Spinal cord (tissue), 10 donors: ENCODE results near the gene TEAD1. TPM values are rescaled to one million over a fixed set of nuclear protein-coding genes. Genes with fewer than 3 reads are reported as not detected.
"Not testable (repeated sequence)": the region's sequence is repeated elsewhere in the genome, so short reads cannot be mapped to it uniquely, and the experiment has no call there.

Experiments used
- DNase-seq, 6 donors: peaks; one replicate each; pipeline versions ENCODE4 v3.0.0 to v3.0.0-alpha.2; 2013 to 2015; ENCODE audit warnings: low spot score in 6 of 6, low read depth in 4 of 6
- H3K27ac ChIP-seq: one replicate; pipeline ENCODE4 v1.5.1; 2013; ENCODE audit warnings: low read depth, low read length, control low read depth
- H3K27me3 ChIP-seq: one replicate; pipeline ENCODE4 v1.6.1; 2013; ENCODE audit warnings: low read length; ENCODE audit not compliant: control insufficient read depth, insufficient read depth
- H3K36me3 ChIP-seq: one replicate; pipeline ENCODE4 v1.6.1; 2013; ENCODE audit warnings: low read length; ENCODE audit not compliant: control insufficient read depth, insufficient read depth
- H3K4me1 ChIP-seq: one replicate; pipeline ENCODE4 v1.6.1; 2013; ENCODE audit warnings: low read length; ENCODE audit not compliant: control insufficient read depth, insufficient read depth
- H3K4me3 ChIP-seq: one replicate; pipeline ENCODE4 v1.5.1; 2013; ENCODE audit warnings: low read depth, low read length, control low read depth
- H3K9me3 ChIP-seq: one replicate; pipeline ENCODE4 v1.6.1; 2013; ENCODE audit warnings: low read length; ENCODE audit not compliant: control insufficient read depth, insufficient read depth
- WGBS: methylation state at CpG from one replicate; pipeline ENCODE4 v1.1.5; 2013; ENCODE audit warnings: missing lambda C conversion rate; ENCODE audit not compliant: insufficient coverage; 5-methylcytosine and 5-hydroxymethylcytosine counted together
- polyA plus RNA-seq, 2 donors: library from polyadenylated mRNA; unstranded; fragments of 120-200 nt; gene quantifications; one replicate each; pipeline ENCODE4 v1.2.1, GENCODE V29; 2013; ENCODE audit not compliant: insufficient read length in 2 of 2
- total RNA-seq, 2 donors: library from RNA; depleted of rRNA in 1 of 2; stranded (reverse); fragments of 120-200 nt in 1 of 2; fragments of >200 nt in 1 of 2; gene quantifications; one replicate each; pipeline versions ENCODE4 v1.2.3 to v1.2.4, GENCODE V29; 2013 to 2014
- donor health status: healthy.

The TEAD1 gene
- total and polyA plus RNA-seq, 4 donors, result 39.2 to 70.9 (median 58.7) TPM

- H3K27ac ChIP-seq, result no peak overlapping the region
- H3K4me3 ChIP-seq, result no peak overlapping the region
- DNase-seq, result no peak
- peaks cover 12% of the 10 kb centered on the region for H3K36me3 ChIP-seq
- peaks cover 2% of the 10 kb centered on the region for H3K4me1 ChIP-seq
- 47% methylated on average over 5 of the region's 5 CpGs for WGBS
- no peaks in the 10 kb centered on the region for H3K27me3 ChIP-seq
- no peaks in the 10 kb centered on the region for H3K9me3 ChIP-seq
Measured at GRCh38 chr11:12876340-12876739, 202.1 kb downstream of the TEAD1 start.

- no peak for DNase-seq
- Histone ChIP-seq H3K27ac (no peak overlapping the region), H3K4me3 (no peak overlapping the region), H3K36me3 (peaks cover 17% of the 10 kb centered on the region), H3K9me3 (no peaks in the 10 kb centered on the region), H3K4me1 (peaks cover 2% of the 10 kb centered on the region), H3K27me3 (no peaks in the 10 kb centered on the region)
- 89% methylated on average over 4 of the region's 5 CpGs for WGBS
Measured at GRCh38 chr11:12876988-12877387, 202.8 kb downstream of the TEAD1 start.

- H3K9me3 ChIP-seq, H3K27ac ChIP-seq, H3K4me1 ChIP-seq, H3K27me3 ChIP-seq, DNase-seq, H3K4me3 ChIP-seq: not testable (repeated sequence)
- no CpG with 5 or more reads among the region's 4 CpGs for WGBS
- H3K36me3 ChIP-seq, result peaks cover 21% of the 10 kb centered on the region
Measured at GRCh38 chr11:12877508-12877907, 203.3 kb downstream of the TEAD1 start.

- Histone ChIP-seq H3K9me3 (no peaks in the 10 kb centered on the region), H3K4me1 (peaks cover 2% of the 10 kb centered on the region), H3K36me3 (peaks cover 31% of the 10 kb centered on the region), H3K27ac (no peak overlapping the region), H3K4me3 (no peak overlapping the region), H3K27me3 (no peaks in the 10 kb centered on the region)
- DNase-seq, result no peak
- WGBS, result 95% methylated on average over 6 of the region's 6 CpGs
Measured at GRCh38 chr11:12880327-12880726, 206.1 kb downstream of the TEAD1 start.

GRCh38 chr11:12882670-12883069 lies 208.4 kb downstream of the TEAD1 start:
- no peak for DNase-seq
- Histone ChIP-seq H3K27me3 (no peaks in the 10 kb centered on the region), H3K27ac (no peak overlapping the region), H3K4me1 (peaks cover 2% of the 10 kb centered on the region), H3K9me3 (no peaks in the 10 kb centered on the region), H3K36me3 (peaks cover 34% of the 10 kb centered on the region), H3K4me3 (no peak overlapping the region)
- WGBS, result 83% methylated on average over 5 of the region's 5 CpGs

- H3K4me3 ChIP-seq, result no peak overlapping the region
- WGBS, result 65% methylated on average over 2 of the region's 5 CpGs
- H3K27ac ChIP-seq, result no peak overlapping the region
- no peaks in the 10 kb centered on the region for H3K9me3 ChIP-seq
- peaks cover 28% of the 10 kb centered on the region for H3K36me3 ChIP-seq
- H3K4me1 ChIP-seq, result peaks cover 5% of the 10 kb centered on the region
- H3K27me3 ChIP-seq, result no peaks in the 10 kb centered on the region
- DNase-seq, result no peak
Measured at GRCh38 chr11:12884751-12885318, 210.6 kb downstream of the TEAD1 start.

GRCh38 chr11:12885717-12886239 lies 211.6 kb downstream of the TEAD1 start:
- Histone ChIP-seq H3K36me3 (peaks cover 24% of the 10 kb centered on the region), H3K27ac (no peak overlapping the region), H3K4me1 (peaks cover 5% of the 10 kb centered on the region), H3K4me3 (no peak overlapping the region), H3K9me3 (no peaks in the 10 kb centered on the region), H3K27me3 (no peaks in the 10 kb centered on the region)
- no peak for DNase-seq
- WGBS, result 78% methylated on average over 7 of the region's 8 CpGs

GRCh38 chr11:12886508-12886907 lies 212.3 kb downstream of the TEAD1 start:
- Histone ChIP-seq H3K4me3 (no peak overlapping the region), H3K27ac (no peak overlapping the region), H3K27me3 (no peaks in the 10 kb centered on the region), H3K36me3 (peaks cover 24% of the 10 kb centered on the region), H3K9me3 (no peaks in the 10 kb centered on the region), H3K4me1 (peaks cover 5% of the 10 kb centered on the region)
- no peak for DNase-seq

GRCh38 chr11:12888525-12889158 lies 214.4 kb downstream of the TEAD1 start:
- H3K27me3 ChIP-seq, result no peaks in the 10 kb centered on the region
- peak overlapping the region; percentile 8 for H3K27ac ChIP-seq
- no peaks in the 10 kb centered on the region for H3K9me3 ChIP-seq
- H3K36me3 ChIP-seq, result peaks cover 15% of the 10 kb centered on the region
- peak in 5 of 6 donors; percentile 67 to 93 (median 79) for DNase-seq
- peaks cover 11% of the 10 kb centered on the region for H3K4me1 ChIP-seq
- no peak overlapping the region for H3K4me3 ChIP-seq
- 13% methylated on average over 5 of the region's 6 CpGs for WGBS

- 32% methylated on average over 5 of the region's 5 CpGs for WGBS
- no peaks in the 10 kb centered on the region for H3K27me3 ChIP-seq
- peaks cover 13% of the 10 kb centered on the region for H3K36me3 ChIP-seq
- DNase-seq, result peak in 1 of 6 donors; percentile 30
- no peak overlapping the region for H3K4me3 ChIP-seq
- H3K27ac ChIP-seq, result peak overlapping the region; percentile 8
- H3K4me1 ChIP-seq, result peaks cover 15% of the 10 kb centered on the region
- no peaks in the 10 kb centered on the region for H3K9me3 ChIP-seq
Measured at GRCh38 chr11:12889243-12889642, 215.0 kb downstream of the TEAD1 start.
